Erythroblast (primary cell): ENCODE measurements around the gene FAR2.

ENCODE experiments used
- GATA1 ChIP-seq: IDR thresholded peaks from 2 replicates; pipeline ENCODE4 v1.6.1; 2011; ENCODE audit warnings: low read depth, mild to moderate bottlenecking, control low read depth, low read length, moderate library complexity
- POLR2A ChIP-seq: IDR thresholded peaks from 2 replicates; pipeline ENCODE4 v1.6.1; 2011; ENCODE audit warnings: mild to moderate bottlenecking, low read length

DNA sequence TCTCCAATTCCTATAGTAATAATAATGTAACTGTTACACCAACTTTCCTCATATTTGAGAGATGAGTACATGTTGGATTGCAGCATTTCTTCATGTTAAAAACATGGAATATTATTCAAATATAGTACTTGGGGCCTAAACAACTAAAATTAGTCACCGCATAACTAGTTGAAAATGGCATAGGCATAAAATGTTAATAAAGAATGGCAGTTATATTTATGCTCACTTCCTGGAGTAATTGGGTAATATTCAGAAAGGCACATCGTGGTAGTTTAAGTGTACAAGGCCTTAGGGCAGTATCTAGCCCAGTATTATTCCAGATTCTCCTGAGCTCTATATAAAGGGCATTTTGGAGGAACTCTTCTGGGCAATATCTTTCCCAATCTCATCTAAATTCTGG, 185.9 kb downstream of the FAR2 start:
- TF ChIP-seq POLR2A (no peak), GATA1 (no peak)
